ENCODE measurements around the gene CXorf49.
"Not testable (repeated sequence)": the region's sequence is repeated elsewhere in the genome, so short reads cannot be mapped to it uniquely, and the experiment has no call there.

CXorf49 gene

DNA sequence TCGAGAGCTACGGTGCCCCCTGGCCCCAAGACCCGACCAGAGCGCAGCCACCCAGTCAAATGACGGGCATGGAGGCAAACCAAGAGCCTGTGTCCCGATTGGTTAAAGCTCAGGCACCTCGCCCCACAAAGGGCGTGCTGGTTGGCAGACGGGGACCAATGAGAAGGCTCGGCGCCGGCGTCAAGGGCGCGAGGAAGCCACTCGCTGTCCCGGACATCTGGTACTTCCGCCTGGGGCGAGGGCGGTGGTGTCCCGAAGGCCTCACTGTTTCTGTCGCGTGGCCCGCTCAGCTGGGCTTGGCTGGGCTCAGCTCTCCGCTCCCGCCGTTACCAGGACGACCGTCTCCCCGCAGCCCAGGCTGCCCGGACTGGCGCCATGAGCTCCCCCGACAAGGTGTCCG lies 45.0 kb upstream of the CXorf49 start, which contains the start of gene CXorf49B:
TSS of gene CXorf49B (plus strand) at position 301 of the 400 bp plus-strand sequence. CDS start at position 376, 75 bp downstream.
- not testable (repeated sequence) for H3K27me3 ChIP-seq (ENCODE audit: insufficient read depth, low read length); H4K12ac ChIP-seq (ENCODE audit: low read depth, low read length); H2AFZ ChIP-seq (ENCODE audit: insufficient read depth, low read length, poor library complexity); DNase-seq; H4K8ac ChIP-seq (ENCODE audit: low read depth, low read length); H3K4me3 ChIP-seq (ENCODE audit: low read depth, low read length); H2BK5ac ChIP-seq (ENCODE audit: low read depth, low read length, poor library complexity); H3K14ac ChIP-seq (ENCODE audit: low read length); H3K4ac ChIP-seq (ENCODE audit: low read depth, low read length); H2AK5ac ChIP-seq (ENCODE audit: low read length); H3K9ac ChIP-seq (ENCODE audit: low read length); H3K23ac ChIP-seq (ENCODE audit: low read length); H3K79me1 ChIP-seq (ENCODE audit: low read length); H3K36me3 ChIP-seq (ENCODE audit: control insufficient read depth in 1 of 2, insufficient read depth in 2 of 2, low read length in 2 of 2); H3K9me3 ChIP-seq (ENCODE audit: insufficient read depth, low read depth, low read length); H2BK120ac ChIP-seq (ENCODE audit: insufficient read depth, low read length, poor library complexity); H3K18ac ChIP-seq (ENCODE audit: low read length); H4K91ac ChIP-seq (ENCODE audit: low read depth, low read length); H2BK12ac ChIP-seq (ENCODE audit: low read length); H3K4me1 ChIP-seq (ENCODE audit: control insufficient read depth in 1 of 2, insufficient read depth in 2 of 2, low read length in 2 of 2); H3K4me2 ChIP-seq (ENCODE audit: low read length); H3K27ac ChIP-seq (ENCODE audit: low read depth, low read length); H3K79me2 ChIP-seq (ENCODE audit: control insufficient read depth, insufficient read depth, low read length, poor library complexity)
- WGBS (ENCODE audit: extremely low coverage, insufficient coverage, insufficient read length) = no CpG with 5 or more reads among the region's 34 CpGs

DNA sequence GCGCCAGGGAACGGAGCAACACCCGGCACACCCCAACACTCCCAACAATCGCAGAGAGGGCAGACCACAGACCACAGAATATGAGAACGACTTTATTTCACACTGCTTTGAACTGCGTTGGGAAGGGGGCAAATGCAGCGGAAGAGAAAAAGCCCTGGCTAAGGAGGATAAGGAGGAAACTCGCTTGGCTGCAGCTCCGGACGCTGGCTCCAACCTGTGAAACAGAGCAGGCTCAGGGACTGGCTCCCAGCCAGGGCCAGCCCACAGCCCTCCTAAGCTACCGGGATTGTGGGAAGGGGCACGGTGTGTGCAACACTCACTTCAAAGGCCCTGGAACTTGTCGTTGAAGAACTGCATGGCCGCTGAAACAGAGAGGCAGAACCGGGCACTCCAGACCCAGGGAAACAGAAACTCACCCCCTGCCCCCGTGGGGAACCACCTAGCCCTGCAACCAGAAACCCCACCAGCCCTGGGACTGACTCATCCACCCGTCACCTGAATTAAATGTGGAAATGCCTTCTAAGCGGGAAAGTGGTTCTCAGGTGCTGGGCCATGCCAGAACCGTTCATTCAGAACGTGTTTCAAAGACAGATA lies 42.7 kb upstream of the CXorf49 start:
- not testable (repeated sequence) for H3K36me3 ChIP-seq (ENCODE audit: control insufficient read depth in 1 of 2, insufficient read depth in 2 of 2, low read length in 2 of 2); H3K27ac ChIP-seq (ENCODE audit: low read depth, low read length); H3K18ac ChIP-seq (ENCODE audit: low read length); H3K9me3 ChIP-seq (ENCODE audit: insufficient read depth, low read depth, low read length); H3K4me3 ChIP-seq (ENCODE audit: low read depth, low read length); H4K8ac ChIP-seq (ENCODE audit: low read depth, low read length); H3K23ac ChIP-seq (ENCODE audit: low read length); H3K79me2 ChIP-seq (ENCODE audit: control insufficient read depth, insufficient read depth, low read length, poor library complexity); H2AK5ac ChIP-seq (ENCODE audit: low read length); H2BK12ac ChIP-seq (ENCODE audit: low read length); H3K79me1 ChIP-seq (ENCODE audit: low read length); H3K14ac ChIP-seq (ENCODE audit: low read length); DNase-seq; H3K27me3 ChIP-seq (ENCODE audit: insufficient read depth, low read length); H4K91ac ChIP-seq (ENCODE audit: low read depth, low read length); H3K4me2 ChIP-seq (ENCODE audit: low read length); H2BK120ac ChIP-seq (ENCODE audit: insufficient read depth, low read length, poor library complexity); H4K12ac ChIP-seq (ENCODE audit: low read depth, low read length); H3K4me1 ChIP-seq (ENCODE audit: control insufficient read depth in 1 of 2, insufficient read depth in 2 of 2, low read length in 2 of 2); H2AFZ ChIP-seq (ENCODE audit: insufficient read depth, low read length, poor library complexity); H2BK5ac ChIP-seq (ENCODE audit: low read depth, low read length, poor library complexity); H3K4ac ChIP-seq (ENCODE audit: low read depth, low read length); H3K9ac ChIP-seq (ENCODE audit: low read length)
- WGBS (ENCODE audit: extremely low coverage, insufficient coverage, insufficient read length) = no CpG with 5 or more reads among the region's 20 CpGs

DNA sequence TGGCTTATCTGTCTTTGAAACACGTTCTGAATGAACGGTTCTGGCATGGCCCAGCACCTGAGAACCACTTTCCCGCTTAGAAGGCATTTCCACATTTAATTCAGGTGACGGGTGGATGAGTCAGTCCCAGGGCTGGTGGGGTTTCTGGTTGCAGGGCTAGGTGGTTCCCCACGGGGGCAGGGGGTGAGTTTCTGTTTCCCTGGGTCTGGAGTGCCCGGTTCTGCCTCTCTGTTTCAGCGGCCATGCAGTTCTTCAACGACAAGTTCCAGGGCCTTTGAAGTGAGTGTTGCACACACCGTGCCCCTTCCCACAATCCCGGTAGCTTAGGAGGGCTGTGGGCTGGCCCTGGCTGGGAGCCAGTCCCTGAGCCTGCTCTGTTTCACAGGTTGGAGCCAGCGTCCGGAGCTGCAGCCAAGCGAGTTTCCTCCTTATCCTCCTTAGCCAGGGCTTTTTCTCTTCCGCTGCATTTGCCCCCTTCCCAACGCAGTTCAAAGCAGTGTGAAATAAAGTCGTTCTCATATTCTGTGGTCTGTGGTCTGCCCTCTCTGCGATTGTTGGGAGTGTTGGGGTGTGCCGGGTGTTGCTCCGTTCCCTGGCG lies 2.3 kb upstream of the CXorf49 start:
- not testable (repeated sequence) for DNase-seq; H3K27me3 ChIP-seq (ENCODE audit: insufficient read depth, low read length); H4K12ac ChIP-seq (ENCODE audit: low read depth, low read length); H2AK5ac ChIP-seq (ENCODE audit: low read length); H2BK12ac ChIP-seq (ENCODE audit: low read length); H3K79me2 ChIP-seq (ENCODE audit: control insufficient read depth, insufficient read depth, low read length, poor library complexity); H3K4ac ChIP-seq (ENCODE audit: low read depth, low read length); H3K4me3 ChIP-seq (ENCODE audit: low read depth, low read length); H3K18ac ChIP-seq (ENCODE audit: low read length); H3K14ac ChIP-seq (ENCODE audit: low read length); H3K9ac ChIP-seq (ENCODE audit: low read length); H2BK120ac ChIP-seq (ENCODE audit: insufficient read depth, low read length, poor library complexity); H3K4me1 ChIP-seq (ENCODE audit: control insufficient read depth in 1 of 2, insufficient read depth in 2 of 2, low read length in 2 of 2); H3K23ac ChIP-seq (ENCODE audit: low read length); H3K9me3 ChIP-seq (ENCODE audit: insufficient read depth, low read depth, low read length); H3K36me3 ChIP-seq (ENCODE audit: control insufficient read depth in 1 of 2, insufficient read depth in 2 of 2, low read length in 2 of 2); H4K8ac ChIP-seq (ENCODE audit: low read depth, low read length); H3K79me1 ChIP-seq (ENCODE audit: low read length); H2AFZ ChIP-seq (ENCODE audit: insufficient read depth, low read length, poor library complexity); H3K4me2 ChIP-seq (ENCODE audit: low read length); H2BK5ac ChIP-seq (ENCODE audit: low read depth, low read length, poor library complexity); H3K27ac ChIP-seq (ENCODE audit: low read depth, low read length); H4K91ac ChIP-seq (ENCODE audit: low read depth, low read length)
- no CpG with 5 or more reads among the region's 20 CpGs for WGBS (ENCODE audit: extremely low coverage, insufficient coverage, insufficient read length)

DNA sequence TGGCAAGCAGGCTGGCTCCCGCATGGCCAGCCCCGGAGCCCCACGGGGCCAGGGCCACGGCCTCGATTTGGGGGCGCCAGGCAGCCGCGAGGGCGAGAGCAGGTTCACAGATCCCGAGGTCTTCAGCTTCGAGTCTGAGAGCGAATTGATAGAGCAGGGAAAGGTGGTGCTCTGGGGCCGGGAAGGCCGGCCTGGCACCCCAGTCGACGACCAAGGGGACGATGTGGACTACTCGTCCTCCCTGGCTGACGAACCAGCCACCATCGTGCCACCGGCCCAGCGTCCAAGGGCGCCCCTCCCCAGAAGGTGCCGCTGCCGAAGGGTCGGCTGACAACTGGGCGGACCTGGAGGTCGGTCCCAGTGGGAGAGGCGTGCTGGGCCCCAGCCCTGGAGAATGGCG lies 1.1 kb upstream of the CXorf49 start:
- not testable (repeated sequence) for H4K12ac ChIP-seq (ENCODE audit: low read depth, low read length); H3K4ac ChIP-seq (ENCODE audit: low read depth, low read length); H2BK12ac ChIP-seq (ENCODE audit: low read length); H2AK5ac ChIP-seq (ENCODE audit: low read length); H2BK120ac ChIP-seq (ENCODE audit: insufficient read depth, low read length, poor library complexity); H2AFZ ChIP-seq (ENCODE audit: insufficient read depth, low read length, poor library complexity); H3K27ac ChIP-seq (ENCODE audit: low read depth, low read length); H3K4me2 ChIP-seq (ENCODE audit: low read length); H2BK5ac ChIP-seq (ENCODE audit: low read depth, low read length, poor library complexity); H3K9ac ChIP-seq (ENCODE audit: low read length); H3K14ac ChIP-seq (ENCODE audit: low read length); H3K36me3 ChIP-seq (ENCODE audit: control insufficient read depth in 1 of 2, insufficient read depth in 2 of 2, low read length in 2 of 2); H3K79me1 ChIP-seq (ENCODE audit: low read length); H3K9me3 ChIP-seq (ENCODE audit: insufficient read depth, low read depth, low read length); DNase-seq; H4K8ac ChIP-seq (ENCODE audit: low read depth, low read length); H3K79me2 ChIP-seq (ENCODE audit: control insufficient read depth, insufficient read depth, low read length, poor library complexity); H3K4me3 ChIP-seq (ENCODE audit: low read depth, low read length); H3K27me3 ChIP-seq (ENCODE audit: insufficient read depth, low read length); H3K23ac ChIP-seq (ENCODE audit: low read length); H3K4me1 ChIP-seq (ENCODE audit: control insufficient read depth in 1 of 2, insufficient read depth in 2 of 2, low read length in 2 of 2); H4K91ac ChIP-seq (ENCODE audit: low read depth, low read length); H3K18ac ChIP-seq (ENCODE audit: low read length)
- WGBS (ENCODE audit: extremely low coverage, insufficient coverage, insufficient read length) = no CpG with 5 or more reads among the region's 30 CpGs
